Measurements from ENCODE around the gene TBXAS1. TPM values are rescaled to one million over a fixed set of nuclear protein-coding genes. Genes with fewer than 3 reads are reported as not detected.

The TBXAS1 gene
- total and polyA plus RNA-seq, 2 experiments from 2014 or later, result 1.3 TPM; not detected in 1

GRCh38 chr7:139830292-139830691, 1.2 kb downstream of the TBXAS1 start:
- Histone ChIP-seq H4K20me1 (replicated peaks; ENCODE audit: insufficient read depth) (no peaks in the 10 kb centered on the region), H3K9me2 (ENCODE audit: insufficient read depth) (no peaks in the 10 kb centered on the region), H3K4me1 (ENCODE audit: insufficient read depth) (no peaks in the 10 kb centered on the region), H3K4me3 (no peak overlapping the region), H3K79me2 (replicated peaks; ENCODE audit: insufficient read depth) (no peaks in the 10 kb centered on the region), H3K36me3 (ENCODE audit: insufficient read depth) (no peaks in the 10 kb centered on the region), H2AFZ (no peak overlapping the region), H3K27me3 (ENCODE audit: insufficient read depth) (no peaks in the 10 kb centered on the region), H3K27ac (ENCODE audit: low read depth) (no peak overlapping the region), H3F3A (replicated peaks; ENCODE audit: low read depth) (no peaks in the 10 kb centered on the region), H3K4me2 (no peak overlapping the region)
- ATAC-seq (no peak), DNase-seq (ENCODE audit: low spot score) (no peak)
- Mint-ChIP-seq H3K4me3 (no peak overlapping the region), H3K36me3 (ENCODE audit: low read depth) (peaks cover 7% of the 10 kb centered on the region; the same call in 2 of the 3 replicates), H3K27ac (no peak overlapping the region), H3K4me1 (peaks cover 15% of the 10 kb centered on the region), H3K9me3 (peaks cover 3% of the 10 kb centered on the region; the same call in 1 of the 3 replicates), H3K27me3 (ENCODE audit: insufficient read depth, low read depth, poor library complexity) (peaks cover 2% of the 10 kb centered on the region)
- TF ChIP-seq CTCF (conservative IDR thresholded peaks at IDR 0.05; ENCODE audit: low read depth in 2 of 2) (no peak), EZH2phosphoT487 (IDR thresholded peaks at IDR 0.05; ENCODE audit: unreplicated experiment) (no peak), ZNF114 (CRISPR knock-in tag; IDR thresholded peaks at IDR 0.05) (no peak), NANOG (IDR thresholded peaks at IDR 0.05; ENCODE audit: borderline replicate concordance) (no peak), CREB1 (CRISPR knock-in tag; IDR thresholded peaks at IDR 0.05; ENCODE audit: low read depth) (no peak), POLR2AphosphoS5 (IDR thresholded peaks at IDR 0.05; ENCODE audit: low read depth) (no peak), ZNF462 (CRISPR knock-in tag; IDR thresholded peaks at IDR 0.05) (no peak), ZNF331 (CRISPR knock-in tag; IDR thresholded peaks at IDR 0.05; ENCODE audit: low read depth) (no peak), STAT1 (IDR thresholded peaks at IDR 0.05; ENCODE audit: unreplicated experiment) (no peak), EZH2 (IDR thresholded peaks at IDR 0.05; ENCODE audit: low read depth, unreplicated experiment) (no peak), JUNB (IDR thresholded peaks at IDR 0.05; ENCODE audit: unreplicated experiment) (no peak), ETS1 (IDR thresholded peaks at IDR 0.05) (no peak), REST (IDR thresholded peaks at IDR 0.05; ENCODE audit: unreplicated experiment) (no peak)
